ENCODE measurements around the gene CPNE1. TPM values are rescaled to one million over a fixed set of nuclear protein-coding genes. Genes with fewer than 3 reads are reported as not detected.

The CPNE1 gene
- total and polyA plus RNA-seq, 8 donors, result 59.7 to 138 (median 75.2) TPM

DNA sequence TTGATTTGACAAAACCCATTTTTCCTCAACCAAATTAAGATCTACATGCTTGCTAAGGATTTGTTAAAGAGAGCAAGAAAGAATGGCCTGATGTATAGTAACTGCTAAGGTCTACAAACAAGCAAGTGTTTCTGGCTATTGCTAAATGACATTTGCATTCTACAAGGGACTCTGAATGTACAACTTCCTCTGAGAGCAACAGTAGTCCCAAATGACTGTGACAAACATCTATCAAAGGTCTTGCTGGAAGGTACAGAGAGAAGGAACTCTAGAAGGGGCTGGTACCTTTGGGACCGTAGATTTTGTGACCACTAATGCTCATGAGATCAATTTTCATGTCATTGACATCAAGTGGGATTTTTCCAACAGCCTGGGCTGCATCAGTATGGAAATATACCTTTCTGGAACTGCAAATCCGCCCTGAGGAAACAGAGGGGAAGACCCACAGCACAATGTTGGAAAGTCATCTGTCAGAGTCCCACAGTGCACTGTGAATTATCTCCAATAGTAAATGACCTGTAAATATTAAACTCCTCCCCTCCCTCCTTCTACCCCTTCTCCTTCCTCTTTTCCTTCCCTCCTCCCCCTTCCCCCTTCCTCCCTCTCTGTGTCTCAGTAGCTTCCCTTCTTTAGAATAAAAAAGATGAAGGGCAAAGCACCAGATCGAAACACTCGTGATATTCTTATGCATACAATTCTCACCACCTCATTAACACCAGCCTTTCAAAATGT is 15.9 kb upstream of the CPNE1 start:
- TF ChIP-seq, protein P1, sequence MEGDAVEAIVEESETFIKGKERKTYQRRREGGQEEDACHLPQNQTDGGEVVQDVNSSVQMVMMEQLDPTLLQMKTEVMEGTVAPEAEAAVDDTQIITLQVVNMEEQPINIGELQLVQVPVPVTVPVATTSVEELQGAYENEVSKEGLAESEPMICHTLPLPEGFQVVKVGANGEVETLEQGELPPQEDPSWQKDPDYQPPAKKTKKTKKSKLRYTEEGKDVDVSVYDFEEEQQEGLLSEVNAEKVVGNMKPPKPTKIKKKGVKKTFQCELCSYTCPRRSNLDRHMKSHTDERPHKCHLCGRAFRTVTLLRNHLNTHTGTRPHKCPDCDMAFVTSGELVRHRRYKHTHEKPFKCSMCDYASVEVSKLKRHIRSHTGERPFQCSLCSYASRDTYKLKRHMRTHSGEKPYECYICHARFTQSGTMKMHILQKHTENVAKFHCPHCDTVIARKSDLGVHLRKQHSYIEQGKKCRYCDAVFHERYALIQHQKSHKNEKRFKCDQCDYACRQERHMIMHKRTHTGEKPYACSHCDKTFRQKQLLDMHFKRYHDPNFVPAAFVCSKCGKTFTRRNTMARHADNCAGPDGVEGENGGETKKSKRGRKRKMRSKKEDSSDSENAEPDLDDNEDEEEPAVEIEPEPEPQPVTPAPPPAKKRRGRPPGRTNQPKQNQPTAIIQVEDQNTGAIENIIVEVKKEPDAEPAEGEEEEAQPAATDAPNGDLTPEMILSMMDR (IDR thresholded peaks at IDR 0.05), result no peak
- no peak for ATAC-seq
- 87 to 90% methylated on average over 4 of the region's 4 CpGs for WGBS, 2 donors

GRCh38 chr20:35674921-35675320 is 10.2 kb upstream of the CPNE1 start:
- Histone ChIP-seq H3K36me3 (peaks cover 3 to 29% (median 12%) of the 10 kb centered on the region in 3 donors), H3K4me3 (no peak overlapping the region), H3K27me3 (no peaks in the 10 kb centered on the region), H3K27ac (no peak overlapping the region), H3K4me1 (no peaks in the 10 kb centered on the region), H3K9me3 (no peaks in the 10 kb centered on the region)
- ATAC-seq, result no peak
- no peak for DNase-seq
- WGBS, 2 donors, result 92 to 94% methylated on average over 8 of the region's 8 CpGs
- intact Hi-C loops (cut with DNase I), result no loop called here
- TF ChIP-seq, protein P1 (IDR thresholded peaks at IDR 0.05), result no peak
- no peak for FAIRE-seq

More for the DNA sequence above, 15.9 kb upstream of the CPNE1 start:
- Histone ChIP-seq H3K27me3 (no peaks in the 10 kb centered on the region), H3K4me3 (no peak overlapping the region), H3K4me1 (no peaks in the 10 kb centered on the region), H3K9me3 (no peaks in the 10 kb centered on the region), H3K27ac (no peak overlapping the region), H3K36me3 (no peaks in the 10 kb centered on the region)
- FAIRE-seq, result no peak
- intact Hi-C loops (cut with DNase I), result no loop called here
- DNase-seq, result no peak

DNA sequence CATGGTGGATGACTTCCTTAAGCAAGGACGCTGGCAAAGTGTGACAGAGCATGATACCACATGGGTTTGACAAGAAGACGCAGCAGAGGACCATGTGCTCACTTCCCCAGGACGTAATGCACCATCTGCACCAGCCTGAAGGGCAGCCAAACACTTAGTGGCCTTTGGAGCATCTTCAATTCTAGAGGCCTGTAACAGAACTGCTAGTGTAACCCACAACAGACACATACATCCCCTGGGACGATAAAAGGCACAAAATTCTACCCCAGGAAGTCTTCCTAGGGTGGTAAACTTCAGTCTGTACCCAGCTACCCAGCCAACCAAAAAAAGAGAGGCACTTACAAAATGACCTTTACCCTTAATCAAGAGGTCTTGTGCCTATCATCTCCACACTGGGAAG is 9.2 kb upstream of the CPNE1 start:
- H3K27me3 ChIP-seq, result no peaks in the 10 kb centered on the region
- ATAC-seq, result no peak
- H3K4me3 ChIP-seq, result no peak overlapping the region
- no peak for DNase-seq
- intact Hi-C loops (cut with DNase I), result no loop called here
- WGBS, 2 donors, result 91 to 97% methylated on average over 4 of the region's 4 CpGs
- TF ChIP-seq, protein P1 (IDR thresholded peaks at IDR 0.05), result no peak
- H3K9me3 ChIP-seq, result no peaks in the 10 kb centered on the region
- no peak for FAIRE-seq
- no peak overlapping the region for H3K27ac ChIP-seq
- H3K36me3 ChIP-seq, result peaks cover 3 to 35% (median 12%) of the 10 kb centered on the region in 3 donors
- no peaks in the 10 kb centered on the region for H3K4me1 ChIP-seq

DNA sequence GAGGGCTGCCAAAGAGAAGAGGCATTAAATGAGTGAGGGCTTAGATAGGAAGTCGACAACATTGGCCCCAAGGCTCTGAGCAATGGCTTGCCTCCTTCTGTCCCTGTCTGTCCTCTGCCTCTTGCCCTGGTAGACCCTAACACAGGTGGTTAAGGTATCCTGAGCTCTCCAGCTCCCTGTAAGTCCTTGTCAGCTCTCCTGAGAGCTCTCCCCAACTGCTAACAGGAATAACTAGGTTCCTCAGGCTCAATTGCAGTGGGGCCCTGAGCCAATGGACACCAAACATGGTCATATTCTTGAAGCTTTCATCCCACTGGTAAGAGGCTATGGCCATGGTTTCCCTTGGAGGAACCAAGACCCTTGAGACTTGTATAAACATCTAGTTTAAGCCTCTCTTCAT is 5.0 kb upstream of the CPNE1 start:
- H3K36me3 ChIP-seq, result peaks cover 3 to 37% (median 12%) of the 10 kb centered on the region in 3 donors
- H3K4me3 ChIP-seq, result no peak overlapping the region
- no peak overlapping the region for H3K27ac ChIP-seq
- DNase-seq (no peak), FAIRE-seq (no peak), ATAC-seq (no peak)
- TF ChIP-seq, protein P1 (IDR thresholded peaks at IDR 0.05), result no peak
- H3K27me3 ChIP-seq, result no peaks in the 10 kb centered on the region
- no peaks in the 10 kb centered on the region for H3K4me1 ChIP-seq
- 79 to 86% methylated on average over 1 of the region's 1 CpG for WGBS, 2 donors
- intact Hi-C loops (cut with DNase I), result no loop called here
- H3K9me3 ChIP-seq, result no peaks in the 10 kb centered on the region

DNA sequence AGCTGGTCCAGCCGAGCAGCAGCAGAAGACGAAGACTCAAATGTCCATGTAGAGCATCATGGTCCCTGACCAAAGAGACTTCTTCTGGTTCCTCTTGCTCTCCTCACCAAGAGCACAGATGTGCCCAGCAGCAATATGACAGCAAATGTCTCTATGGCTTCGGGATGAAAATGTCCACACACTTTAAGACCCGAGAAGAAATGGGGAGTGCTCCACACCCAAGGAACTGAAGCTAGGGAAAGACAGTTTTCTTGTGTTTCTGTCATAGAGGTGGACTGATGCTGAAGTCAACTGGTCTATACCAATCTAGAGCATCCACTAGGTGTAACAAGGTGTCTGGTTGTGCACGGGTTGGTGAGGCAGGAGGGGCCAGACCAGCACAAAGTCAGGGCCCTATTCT is 4.5 kb upstream of the CPNE1 start:
- no peaks in the 10 kb centered on the region for H3K4me1 ChIP-seq
- 89 to 92% methylated on average over 5 of the region's 5 CpGs for WGBS, 2 donors
- FAIRE-seq (no peak), ATAC-seq (no peak), DNase-seq (no peak)
- no peaks in the 10 kb centered on the region for H3K27me3 ChIP-seq
- TF ChIP-seq, protein P1 (IDR thresholded peaks at IDR 0.05), result no peak
- H3K27ac ChIP-seq, result no peak overlapping the region
- no peaks in the 10 kb centered on the region for H3K9me3 ChIP-seq
- H3K4me3 ChIP-seq, result no peak overlapping the region
- peaks cover 3 to 37% (median 10%) of the 10 kb centered on the region in 3 donors for H3K36me3 ChIP-seq
- intact Hi-C loops (cut with DNase I), result no loop called here

Measured in pancreas (tissue), 10 donors.